ENCODE measurements around the gene CHST13.

CHST13 gene

DNA sequence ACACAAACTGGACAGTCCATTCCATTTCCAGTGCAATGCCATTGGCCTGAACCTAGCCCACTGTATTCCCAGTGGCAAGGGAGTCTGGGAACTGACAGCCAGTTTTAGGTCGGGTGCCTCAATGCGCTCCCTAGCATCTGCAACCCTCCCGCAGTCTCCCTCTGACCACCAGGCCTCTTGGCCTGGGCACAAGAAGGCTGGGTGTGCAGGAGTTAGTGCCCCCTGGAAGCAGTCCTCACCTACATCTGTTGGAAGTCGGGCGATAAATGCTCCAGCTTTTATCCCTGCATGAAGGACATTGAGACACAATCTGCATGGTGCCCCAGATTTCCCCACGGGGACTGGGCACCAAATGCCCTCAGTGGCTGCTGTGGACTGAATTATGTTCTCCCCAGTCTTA lies 22.1 kb downstream of the CHST13 start:
- H3K4me3 ChIP-seq (ENCODE audit: low read depth, low read length) = no peak overlapping the region
- no peaks in the 10 kb centered on the region for H3K4me1 ChIP-seq (ENCODE audit: control insufficient read depth, insufficient read depth, low read length)
- H3K36me3 ChIP-seq (ENCODE audit: control insufficient read depth in 2 of 2, insufficient read depth in 1 of 2, low read length in 2 of 2) = no peaks in the 10 kb centered on the region
- H3K9me3 ChIP-seq (ENCODE audit: control insufficient read depth, insufficient read depth, low read depth, low read length) = no peaks in the 10 kb centered on the region
- ChIA-PET POLR2A (no interaction called here), CTCF (no interaction called here)
- TF ChIP-seq ZFHX2 (tag by site-specific recombination; conservative IDR thresholded peaks at IDR 0.05) = no peak
- no peak for TF ChIP-seq GLIS1 (tag by site-specific recombination; IDR thresholded peaks at IDR 0.05)
- TF ChIP-seq EGR2 (tag by site-specific recombination; IDR thresholded peaks at IDR 0.05; ENCODE audit: low read depth) = no peak
- TF ChIP-seq GLI4 (tag by site-specific recombination; IDR thresholded peaks at IDR 0.05) = no peak
- no peak for TF ChIP-seq ZNF174 (tag by site-specific recombination; IDR thresholded peaks at IDR 0.05)
- TF ChIP-seq ZNF585B (tag by site-specific recombination; IDR thresholded peaks at IDR 0.05) = no peak
- TF ChIP-seq, protein P1, sequence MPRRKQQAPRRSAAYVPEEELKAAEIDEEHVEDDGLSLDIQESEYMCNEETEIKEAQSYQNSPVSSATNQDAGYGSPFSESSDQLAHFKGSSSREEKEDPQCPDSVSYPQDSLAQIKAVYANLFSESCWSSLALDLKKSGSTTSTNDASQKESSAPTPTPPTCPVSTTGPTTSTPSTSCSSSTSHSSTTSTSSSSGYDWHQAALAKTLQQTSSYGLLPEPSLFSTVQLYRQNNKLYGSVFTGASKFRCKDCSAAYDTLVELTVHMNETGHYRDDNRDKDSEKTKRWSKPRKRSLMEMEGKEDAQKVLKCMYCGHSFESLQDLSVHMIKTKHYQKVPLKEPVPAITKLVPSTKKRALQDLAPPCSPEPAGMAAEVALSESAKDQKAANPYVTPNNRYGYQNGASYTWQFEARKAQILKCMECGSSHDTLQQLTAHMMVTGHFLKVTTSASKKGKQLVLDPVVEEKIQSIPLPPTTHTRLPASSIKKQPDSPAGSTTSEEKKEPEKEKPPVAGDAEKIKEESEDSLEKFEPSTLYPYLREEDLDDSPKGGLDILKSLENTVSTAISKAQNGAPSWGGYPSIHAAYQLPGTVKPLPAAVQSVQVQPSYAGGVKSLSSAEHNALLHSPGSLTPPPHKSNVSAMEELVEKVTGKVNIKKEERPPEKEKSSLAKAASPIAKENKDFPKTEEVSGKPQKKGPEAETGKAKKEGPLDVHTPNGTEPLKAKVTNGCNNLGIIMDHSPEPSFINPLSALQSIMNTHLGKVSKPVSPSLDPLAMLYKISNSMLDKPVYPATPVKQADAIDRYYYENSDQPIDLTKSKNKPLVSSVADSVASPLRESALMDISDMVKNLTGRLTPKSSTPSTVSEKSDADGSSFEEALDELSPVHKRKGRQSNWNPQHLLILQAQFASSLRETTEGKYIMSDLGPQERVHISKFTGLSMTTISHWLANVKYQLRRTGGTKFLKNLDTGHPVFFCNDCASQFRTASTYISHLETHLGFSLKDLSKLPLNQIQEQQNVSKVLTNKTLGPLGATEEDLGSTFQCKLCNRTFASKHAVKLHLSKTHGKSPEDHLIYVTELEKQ (tag by site-specific recombination; IDR thresholded peaks at IDR 0.05; ENCODE audit: borderline replicate concordance) = no peak
- no peak for TF ChIP-seq ZNF670 (tag by site-specific recombination; IDR thresholded peaks at IDR 0.05; ENCODE audit: low read depth)
- no peak for TF ChIP-seq SP2 (tag by site-specific recombination; IDR thresholded peaks at IDR 0.05)
- no peak for TF ChIP-seq ZNF221 (tag by site-specific recombination; IDR thresholded peaks at IDR 0.05; ENCODE audit: borderline replicate concordance)
- TF ChIP-seq OVOL3 (tag by site-specific recombination; IDR thresholded peaks at IDR 0.05) = no peak
- no peak overlapping the region for H3K27ac ChIP-seq (ENCODE audit: extremely low read depth, low read depth, low read length)

DNA sequence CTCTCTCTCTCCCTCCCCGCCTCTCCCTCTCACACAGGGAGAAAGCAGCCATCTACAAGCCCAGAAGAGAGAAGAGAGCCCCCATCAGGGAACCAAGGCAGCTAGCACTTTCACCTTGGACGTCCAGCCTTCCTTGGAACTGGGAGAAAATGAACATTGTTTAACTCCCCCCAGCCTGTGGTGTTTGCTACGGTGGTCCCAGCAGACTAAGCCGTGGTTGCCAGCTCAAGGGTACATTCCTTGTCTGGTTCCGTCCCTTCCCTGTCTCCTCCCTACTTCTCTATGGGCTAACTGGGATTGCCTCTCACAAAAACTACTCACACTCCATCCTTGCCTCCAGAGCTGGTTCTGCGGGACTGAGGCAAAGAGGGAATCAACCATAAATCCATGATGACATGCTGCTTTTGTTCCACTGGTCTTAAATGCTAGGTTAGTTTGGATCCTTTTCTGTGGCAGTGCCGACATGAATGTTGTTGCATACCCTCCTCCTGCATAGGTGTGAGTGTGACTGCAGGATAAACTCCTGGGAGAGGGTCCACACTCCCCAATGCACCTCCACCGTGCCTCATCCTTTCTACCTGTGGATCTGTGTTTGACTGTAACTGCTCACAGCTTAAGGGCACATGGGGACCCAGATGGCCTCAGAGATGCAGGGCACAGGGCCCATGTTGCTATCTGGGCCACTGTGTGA lies 22.7 kb downstream of the CHST13 start:
- POLR2A ChIA-PET = no interaction called here
- Histone ChIP-seq H3K36me3 (ENCODE audit: control insufficient read depth in 2 of 2, insufficient read depth in 1 of 2, low read length in 2 of 2) (no peaks in the 10 kb centered on the region), H3K4me3 (ENCODE audit: low read depth, low read length) (no peak overlapping the region), H3K4me1 (ENCODE audit: control insufficient read depth, insufficient read depth, low read length) (no peaks in the 10 kb centered on the region), H3K9me3 (ENCODE audit: control insufficient read depth, insufficient read depth, low read depth, low read length) (no peaks in the 10 kb centered on the region), H3K27ac (ENCODE audit: extremely low read depth, low read depth, low read length) (no peak overlapping the region)
- CTCF ChIA-PET = interaction anchor here (0.6 kb wide), 1 partner anchor 926 kb away, joined by 4 read pairs; no protein-coding TSS in a partner anchor
- TF ChIP-seq, protein P2, sequence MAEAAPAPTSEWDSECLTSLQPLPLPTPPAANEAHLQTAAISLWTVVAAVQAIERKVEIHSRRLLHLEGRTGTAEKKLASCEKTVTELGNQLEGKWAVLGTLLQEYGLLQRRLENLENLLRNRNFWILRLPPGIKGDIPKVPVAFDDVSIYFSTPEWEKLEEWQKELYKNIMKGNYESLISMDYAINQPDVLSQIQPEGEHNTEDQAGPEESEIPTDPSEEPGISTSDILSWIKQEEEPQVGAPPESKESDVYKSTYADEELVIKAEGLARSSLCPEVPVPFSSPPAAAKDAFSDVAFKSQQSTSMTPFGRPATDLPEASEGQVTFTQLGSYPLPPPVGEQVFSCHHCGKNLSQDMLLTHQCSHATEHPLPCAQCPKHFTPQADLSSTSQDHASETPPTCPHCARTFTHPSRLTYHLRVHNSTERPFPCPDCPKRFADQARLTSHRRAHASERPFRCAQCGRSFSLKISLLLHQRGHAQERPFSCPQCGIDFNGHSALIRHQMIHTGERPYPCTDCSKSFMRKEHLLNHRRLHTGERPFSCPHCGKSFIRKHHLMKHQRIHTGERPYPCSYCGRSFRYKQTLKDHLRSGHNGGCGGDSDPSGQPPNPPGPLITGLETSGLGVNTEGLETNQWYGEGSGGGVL (tag by site-specific recombination; IDR thresholded peaks at IDR 0.05) = no peak
- TF ChIP-seq ZNF302 (tag by site-specific recombination; IDR thresholded peaks at IDR 0.05; ENCODE audit: low read depth) = no peak
- TF ChIP-seq, protein P3, sequence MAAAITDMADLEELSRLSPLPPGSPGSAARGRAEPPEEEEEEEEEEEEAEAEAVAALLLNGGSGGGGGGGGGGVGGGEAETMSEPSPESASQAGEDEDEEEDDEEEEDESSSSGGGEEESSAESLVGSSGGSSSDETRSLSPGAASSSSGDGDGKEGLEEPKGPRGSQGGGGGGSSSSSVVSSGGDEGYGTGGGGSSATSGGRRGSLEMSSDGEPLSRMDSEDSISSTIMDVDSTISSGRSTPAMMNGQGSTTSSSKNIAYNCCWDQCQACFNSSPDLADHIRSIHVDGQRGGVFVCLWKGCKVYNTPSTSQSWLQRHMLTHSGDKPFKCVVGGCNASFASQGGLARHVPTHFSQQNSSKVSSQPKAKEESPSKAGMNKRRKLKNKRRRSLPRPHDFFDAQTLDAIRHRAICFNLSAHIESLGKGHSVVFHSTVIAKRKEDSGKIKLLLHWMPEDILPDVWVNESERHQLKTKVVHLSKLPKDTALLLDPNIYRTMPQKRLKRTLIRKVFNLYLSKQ (tag by site-specific recombination; IDR thresholded peaks at IDR 0.05; ENCODE audit: borderline replicate concordance) = no peak
- TF ChIP-seq ZNF600 (tag by site-specific recombination; IDR thresholded peaks at IDR 0.05) = no peak
- no peak for TF ChIP-seq ZNF169 (tag by site-specific recombination; IDR thresholded peaks at IDR 0.05)
- no peak for TF ChIP-seq ZNF174 (tag by site-specific recombination; IDR thresholded peaks at IDR 0.05)
- TF ChIP-seq, protein P4, sequence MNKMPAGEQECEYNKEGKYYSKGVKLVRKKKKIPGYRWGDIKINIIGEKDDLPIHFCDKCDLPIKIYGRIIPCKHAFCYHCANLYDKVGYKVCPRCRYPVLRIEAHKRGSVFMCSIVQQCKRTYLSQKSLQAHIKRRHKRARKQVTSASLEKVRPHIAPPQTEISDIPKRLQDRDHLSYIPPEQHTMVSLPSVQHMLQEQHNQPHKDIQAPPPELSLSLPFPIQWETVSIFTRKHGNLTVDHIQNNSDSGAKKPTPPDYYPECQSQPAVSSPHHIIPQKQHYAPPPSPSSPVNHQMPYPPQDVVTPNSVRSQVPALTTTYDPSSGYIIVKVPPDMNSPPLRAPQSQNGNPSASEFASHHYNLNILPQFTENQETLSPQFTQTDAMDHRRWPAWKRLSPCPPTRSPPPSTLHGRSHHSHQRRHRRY (tag by site-specific recombination; IDR thresholded peaks at IDR 0.05) = no peak
- TF ChIP-seq, protein P5, sequence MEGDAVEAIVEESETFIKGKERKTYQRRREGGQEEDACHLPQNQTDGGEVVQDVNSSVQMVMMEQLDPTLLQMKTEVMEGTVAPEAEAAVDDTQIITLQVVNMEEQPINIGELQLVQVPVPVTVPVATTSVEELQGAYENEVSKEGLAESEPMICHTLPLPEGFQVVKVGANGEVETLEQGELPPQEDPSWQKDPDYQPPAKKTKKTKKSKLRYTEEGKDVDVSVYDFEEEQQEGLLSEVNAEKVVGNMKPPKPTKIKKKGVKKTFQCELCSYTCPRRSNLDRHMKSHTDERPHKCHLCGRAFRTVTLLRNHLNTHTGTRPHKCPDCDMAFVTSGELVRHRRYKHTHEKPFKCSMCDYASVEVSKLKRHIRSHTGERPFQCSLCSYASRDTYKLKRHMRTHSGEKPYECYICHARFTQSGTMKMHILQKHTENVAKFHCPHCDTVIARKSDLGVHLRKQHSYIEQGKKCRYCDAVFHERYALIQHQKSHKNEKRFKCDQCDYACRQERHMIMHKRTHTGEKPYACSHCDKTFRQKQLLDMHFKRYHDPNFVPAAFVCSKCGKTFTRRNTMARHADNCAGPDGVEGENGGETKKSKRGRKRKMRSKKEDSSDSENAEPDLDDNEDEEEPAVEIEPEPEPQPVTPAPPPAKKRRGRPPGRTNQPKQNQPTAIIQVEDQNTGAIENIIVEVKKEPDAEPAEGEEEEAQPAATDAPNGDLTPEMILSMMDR (tag by site-specific recombination; IDR thresholded peaks at IDR 0.05) = no peak
- no peak for TF ChIP-seq GFI1B (tag by site-specific recombination; IDR thresholded peaks at IDR 0.05)
- no peak for TF ChIP-seq ZNF529 (tag by site-specific recombination; IDR thresholded peaks at IDR 0.05; ENCODE audit: insufficient replicate concordance)
- TF ChIP-seq ZNF549 (tag by site-specific recombination; IDR thresholded peaks at IDR 0.05) = no peak
